PC-3 (cell line): ENCODE data around the gene CHRNB2. TPM values are rescaled to one million over a fixed set of nuclear protein-coding genes. Genes with fewer than 3 reads are reported as not detected.

Experiments
- ATAC-seq: fragments of 200-7000 bp; cut with Tn5 transposase; 2 replicates; pipeline ENCODE4 v1.9.1; 2020; ENCODE audit warnings: mild to moderate bottlenecking, moderate library complexity
- BruUV-seq: library from RNA; stranded (reverse); fragments of 400-500 nt; replicated peaks from 2 replicates; lab custom pipeline; 2021; lab: Mats Ljungman, UMichigan
- CTCF ChIA-PET: fragments of 300-600 bp; sonication (Branson Sonifier 250); formaldehyde crosslinking; loops from one replicate; lab custom pipeline; 2022; ENCODE audit warnings: antibody characterized with exemption; lab: Charles Lee
- POLR2A ChIA-PET: fragments of 300-600 bp; sonication (Branson Sonifier 250); formaldehyde crosslinking; loops from one replicate; lab custom pipeline; 2022; ENCODE audit warnings: antibody characterized with exemption; ENCODE audit not compliant: unreplicated experiment; lab: Charles Lee
- DNase-seq: peaks from one replicate; pipeline ENCODE4 v3.0.0-alpha.2; 2015
- H2AFZ ChIP-seq: fragments of 300-600 bp; sonication (generic); 2 replicates; pipeline ENCODE4 v1.6.0; 2016; ENCODE audit warnings: antibody characterized with exemption, low read length
- H3F3A ChIP-seq: fragments of 300-600 bp; sonication (generic); one replicate; pipeline ENCODE4 v1.6.0; 2017; ENCODE audit warnings: antibody characterized with exemption, low read length, control low read depth, mild to moderate bottlenecking; ENCODE audit not compliant: unreplicated experiment
- H3K27ac ChIP-seq: fragments of 300-600 bp; sonication (generic); 2 replicates; pipeline ENCODE4 v1.5.1; 2016; ENCODE audit warnings: mild to moderate bottlenecking, low read length
- H3K27me3 ChIP-seq: fragments of 300-600 bp; sonication (generic); 2 replicates; pipeline ENCODE4 v1.6.1; 2016; ENCODE audit warnings: low read length, mixed read lengths
- H3K36me3 ChIP-seq: fragments of 300-600 bp; sonication (generic); 2 replicates; pipeline ENCODE4 v1.6.1; 2016; ENCODE audit warnings: low read depth, mixed run types, low read length, mixed read lengths
- H3K4me1 ChIP-seq: fragments of 300-600 bp; sonication (generic); 2 replicates; pipeline ENCODE4 v1.5.1; 2016; ENCODE audit warnings: low read length; ENCODE audit not compliant: insufficient read depth
- H3K4me2 ChIP-seq: fragments of 300-600 bp; sonication (generic); 2 replicates; pipeline ENCODE4 v1.6.0; 2016; ENCODE audit warnings: low read length
- H3K4me3 ChIP-seq: fragments of 300-600 bp; sonication (generic); 2 replicates; pipeline ENCODE4 v1.5.1; 2016; ENCODE audit warnings: mild to moderate bottlenecking, low read length, mixed read lengths
- H3K79me2 ChIP-seq: fragments of 300-600 bp; sonication (generic); 2 replicates; pipeline ENCODE4 v1.6.1; 2017; ENCODE audit warnings: low read length, mixed read lengths
- H3K9ac ChIP-seq: fragments of 300-600 bp; sonication (generic); 2 replicates; pipeline ENCODE4 v1.6.0; 2016; ENCODE audit warnings: mild to moderate bottlenecking, low read length
- H3K9me2 ChIP-seq: fragments of 300-600 bp; sonication (generic); replicated peaks from 2 replicates; pipeline ENCODE4 v1.6.1; 2016; ENCODE audit warnings: mixed run types, low read length, mixed read lengths
- H3K9me3 ChIP-seq: fragments of 300-600 bp; sonication (generic); 2 replicates; pipeline ENCODE4 v1.6.1; 2016; ENCODE audit warnings: low read length, mixed read lengths
- H4K20me1 ChIP-seq: fragments of 300-600 bp; sonication (generic); 2 replicates; pipeline ENCODE4 v1.6.1; 2016; ENCODE audit warnings: low read length, mixed read lengths
- EZH2 ChIP-seq: fragments of 300-600 bp; sonication (generic); IDR thresholded peaks from one replicate; pipeline ENCODE4 v1.6.1; 2017; ENCODE audit warnings: antibody characterized with exemption, mild to moderate bottlenecking, low read length; ENCODE audit not compliant: unreplicated experiment
- EZH2phosphoT487 ChIP-seq: fragments of 300-600 bp; sonication (generic); IDR thresholded peaks from 2 replicates; pipeline ENCODE4 v1.6.1; 2018; ENCODE audit warnings: mild to moderate bottlenecking, antibody characterized with exemption, low read length, borderline replicate concordance
- intact Hi-C: fragments of 100-400 bp; cut with micrococcal nuclease; formaldehyde crosslinking; loops from 2 replicates; pipeline ENCODE4 v1.9.0; 2023
- total RNA-seq: library from RNA; depleted of rRNA; stranded (reverse); fragments of >200 nt; gene quantifications from 2 replicates; pipeline ENCODE4 v1.2.3, GENCODE V29; 2014
- TF ChIP-seq, protein P1 (sequence below): fragments of 300-600 bp; sonication (generic); conservative IDR thresholded peaks from 2 replicates; pipeline ENCODE4 v1.5.1; 2017; ENCODE audit warnings: antibody characterized with exemption, low read depth, mild to moderate bottlenecking, low read length

CHRNB2 gene
- total RNA-seq, 1 experiment from 2014 or later, result not detected

DNA sequence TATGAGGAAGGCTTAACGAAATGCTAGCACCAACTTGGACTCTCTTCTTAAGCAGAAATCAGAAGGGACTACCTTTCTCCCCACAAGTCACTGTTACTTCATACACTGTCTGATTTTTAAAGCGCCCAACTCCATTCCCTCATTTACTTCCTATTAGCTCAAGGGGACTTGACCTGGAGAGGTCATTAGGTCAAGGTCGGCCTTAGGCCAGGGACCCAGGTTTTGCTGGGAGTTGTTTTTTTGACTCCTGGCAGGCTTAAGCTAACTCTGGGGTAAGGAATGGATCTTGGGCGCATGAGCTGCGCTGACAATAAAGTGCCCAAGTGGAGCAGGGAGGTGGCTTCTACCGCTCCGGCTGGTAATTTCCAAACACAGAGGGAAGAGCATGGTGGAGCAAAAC, 23.6 kb downstream of the CHRNB2 start:
- H2AFZ ChIP-seq, result no peak overlapping the region
- ATAC-seq (no peak), DNase-seq (no peak)
- peaks cover 88% of the 10 kb centered on the region for H3K36me3 ChIP-seq
- H4K20me1 ChIP-seq, result no peaks in the 10 kb centered on the region
- H3K27me3 ChIP-seq, result no peaks in the 10 kb centered on the region
- intact Hi-C loops, result no loop called here
- H3K9me2 ChIP-seq, result no peaks in the 10 kb centered on the region
- H3K9me3 ChIP-seq, result no peaks in the 10 kb centered on the region
- no peaks in the 10 kb centered on the region for H3F3A ChIP-seq
- peaks cover 10% of the 10 kb centered on the region for H3K79me2 ChIP-seq
- BruUV-seq, result no TSS peak
- H3K4me2 ChIP-seq, result no peak overlapping the region
- ChIA-PET POLR2A (interaction anchor here (0.5 kb wide), 1 partner anchor 11 kb away, joined by 3 read pairs; no protein-coding TSS in a partner anchor), CTCF (no interaction called here)
- H3K4me3 ChIP-seq, result no peak overlapping the region
- no peak overlapping the region for H3K27ac ChIP-seq
- H3K9ac ChIP-seq, result no peak overlapping the region
- TF ChIP-seq EZH2 (no peak), EZH2phosphoT487 (no peak)
- TF ChIP-seq, protein P1, sequence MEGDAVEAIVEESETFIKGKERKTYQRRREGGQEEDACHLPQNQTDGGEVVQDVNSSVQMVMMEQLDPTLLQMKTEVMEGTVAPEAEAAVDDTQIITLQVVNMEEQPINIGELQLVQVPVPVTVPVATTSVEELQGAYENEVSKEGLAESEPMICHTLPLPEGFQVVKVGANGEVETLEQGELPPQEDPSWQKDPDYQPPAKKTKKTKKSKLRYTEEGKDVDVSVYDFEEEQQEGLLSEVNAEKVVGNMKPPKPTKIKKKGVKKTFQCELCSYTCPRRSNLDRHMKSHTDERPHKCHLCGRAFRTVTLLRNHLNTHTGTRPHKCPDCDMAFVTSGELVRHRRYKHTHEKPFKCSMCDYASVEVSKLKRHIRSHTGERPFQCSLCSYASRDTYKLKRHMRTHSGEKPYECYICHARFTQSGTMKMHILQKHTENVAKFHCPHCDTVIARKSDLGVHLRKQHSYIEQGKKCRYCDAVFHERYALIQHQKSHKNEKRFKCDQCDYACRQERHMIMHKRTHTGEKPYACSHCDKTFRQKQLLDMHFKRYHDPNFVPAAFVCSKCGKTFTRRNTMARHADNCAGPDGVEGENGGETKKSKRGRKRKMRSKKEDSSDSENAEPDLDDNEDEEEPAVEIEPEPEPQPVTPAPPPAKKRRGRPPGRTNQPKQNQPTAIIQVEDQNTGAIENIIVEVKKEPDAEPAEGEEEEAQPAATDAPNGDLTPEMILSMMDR, result no peak
- peaks cover 5% of the 10 kb centered on the region for H3K4me1 ChIP-seq

DNA sequence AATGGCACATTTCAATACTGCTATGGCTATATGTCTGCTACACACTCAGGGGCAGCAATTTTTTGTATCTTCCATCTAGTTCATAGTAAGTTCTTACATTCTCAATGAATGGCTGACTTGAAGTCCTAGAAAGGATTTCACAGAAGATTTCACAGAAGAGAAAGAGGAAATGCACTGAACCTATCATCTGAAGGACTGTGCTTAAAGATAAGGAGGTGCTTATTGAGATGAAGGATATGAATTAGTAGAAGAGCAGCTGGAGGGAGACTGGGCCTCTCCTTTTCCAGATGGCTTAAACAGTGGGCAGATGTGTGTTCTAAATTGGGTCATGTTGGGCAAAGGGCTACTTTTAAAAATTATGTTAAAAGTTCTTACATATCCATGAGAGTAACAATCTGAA, 25.8 kb downstream of the CHRNB2 start:
- Histone ChIP-seq H3K79me2 (peaks cover 10% of the 10 kb centered on the region), H3K27me3 (no peaks in the 10 kb centered on the region), H3K4me1 (peaks cover 7% of the 10 kb centered on the region), H3K4me2 (no peak overlapping the region), H3K9me3 (no peaks in the 10 kb centered on the region), H3K36me3 (peaks cover 88% of the 10 kb centered on the region), H3K9ac (no peak overlapping the region), H2AFZ (no peak overlapping the region), H4K20me1 (0 out of 2 replicates have a peak, but pooled peaks cover 4% of the 10 kb centered on the region), H3K27ac (no peak overlapping the region), H3K9me2 (no peaks in the 10 kb centered on the region), H3K4me3 (no peak overlapping the region), H3F3A (no peaks in the 10 kb centered on the region)
- POLR2A ChIA-PET, result no interaction called here
- CTCF ChIA-PET, result no interaction called here
- intact Hi-C loops, result no loop called here
- BruUV-seq, result no TSS peak
- no peak for DNase-seq
- TF ChIP-seq, protein P1, result no peak
- TF ChIP-seq EZH2phosphoT487, result no peak
- TF ChIP-seq EZH2, result no peak
- no peak for ATAC-seq

DNA sequence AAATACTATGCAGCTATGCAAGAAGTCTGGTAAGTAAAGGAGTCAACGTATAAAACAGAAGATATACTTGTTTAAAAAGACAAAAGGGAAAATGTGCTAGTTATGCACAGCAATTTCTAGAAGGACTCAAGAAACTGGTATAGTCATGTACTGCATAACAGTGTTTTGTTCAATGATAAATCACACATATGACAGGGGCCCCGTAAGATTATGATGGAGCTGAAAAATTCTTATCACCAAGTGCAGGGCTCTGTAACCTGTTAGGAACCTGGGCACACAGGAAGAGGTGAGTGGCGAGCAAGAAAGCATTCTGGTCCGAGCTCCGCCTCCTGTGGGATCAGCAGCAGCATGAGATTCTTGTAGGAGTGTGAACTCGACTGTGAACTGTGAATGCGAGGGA, 27.2 kb downstream of the CHRNB2 start:
- CTCF ChIA-PET, result interaction anchor here (0.9 kb wide), 1 partner anchor 35 kb away, joined by 6 read pairs; no protein-coding TSS in a partner anchor
- H3K9me2 ChIP-seq, result no peaks in the 10 kb centered on the region
- H3K4me3 ChIP-seq, result no peak overlapping the region
- BruUV-seq, result no TSS peak
- H4K20me1 ChIP-seq, result peaks cover 14% of the 10 kb centered on the region; the same call in 1 of the 2 replicates
- H3K9me3 ChIP-seq, result no peaks in the 10 kb centered on the region
- no peaks in the 10 kb centered on the region for H3K27me3 ChIP-seq
- no peak overlapping the region for H3K27ac ChIP-seq
- peaks cover 7% of the 10 kb centered on the region for H3K4me1 ChIP-seq
- intact Hi-C loops, result no loop called here
- ATAC-seq (no peak), DNase-seq (no peak)
- peaks cover 81% of the 10 kb centered on the region for H3K36me3 ChIP-seq
- POLR2A ChIA-PET, result interaction anchor here (0.6 kb wide), 1 partner anchor 1384 kb away, joined by 4 read pairs; no protein-coding TSS in a partner anchor
- no peak overlapping the region for H3K9ac ChIP-seq
- no peak overlapping the region for H3K4me2 ChIP-seq
- H3F3A ChIP-seq, result no peaks in the 10 kb centered on the region
- H2AFZ ChIP-seq, result no peak overlapping the region
- peaks cover 22% of the 10 kb centered on the region for H3K79me2 ChIP-seq
- TF ChIP-seq EZH2 (no peak), EZH2phosphoT487 (no peak)
- TF ChIP-seq, protein P1, result no peak
